NCI-H345 (cell line): Measurements from ENCODE around the gene DRAM1.
"Not testable (repeated sequence)": the region's sequence is repeated elsewhere in the genome, so short reads cannot be mapped to it uniquely, and the experiment has no call there.

Experiments
- DNase-seq: peaks from one replicate; lab custom pipeline; 2025; lab: John Stamatoyannopoulos, UW

DRAM1 gene

GRCh38 chr12:101859664-101860607 lies 17.4 kb upstream of the DRAM1 start:
- DNase-seq, result no peak

GRCh38 chr12:101861688-101862087 lies 15.7 kb upstream of the DRAM1 start:
- not testable (repeated sequence) for DNase-seq

DNA sequence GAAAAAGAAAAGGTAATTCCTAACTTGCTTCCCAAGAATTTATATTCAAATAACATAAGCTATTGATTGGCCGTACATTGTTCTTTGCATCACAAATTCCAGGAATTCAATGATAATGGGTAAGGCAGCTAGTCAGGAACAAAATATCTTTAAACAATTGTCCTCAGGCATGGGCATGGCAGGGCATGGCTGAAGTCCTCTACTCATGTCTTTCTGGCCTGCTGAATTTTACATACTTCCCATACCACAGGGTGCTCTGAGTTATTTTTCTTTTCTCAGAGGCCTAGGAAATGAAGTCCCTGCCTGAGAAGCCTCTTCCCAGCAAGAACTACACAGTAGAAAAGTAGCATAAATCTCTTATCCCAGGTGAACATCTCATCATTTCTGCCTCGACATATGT lies 15.1 kb upstream of the DRAM1 start:
- DNase-seq, result no peak

GRCh38 chr12:101863981-101864380 lies 13.4 kb upstream of the DRAM1 start:
- DNase-seq, result no peak

DNA sequence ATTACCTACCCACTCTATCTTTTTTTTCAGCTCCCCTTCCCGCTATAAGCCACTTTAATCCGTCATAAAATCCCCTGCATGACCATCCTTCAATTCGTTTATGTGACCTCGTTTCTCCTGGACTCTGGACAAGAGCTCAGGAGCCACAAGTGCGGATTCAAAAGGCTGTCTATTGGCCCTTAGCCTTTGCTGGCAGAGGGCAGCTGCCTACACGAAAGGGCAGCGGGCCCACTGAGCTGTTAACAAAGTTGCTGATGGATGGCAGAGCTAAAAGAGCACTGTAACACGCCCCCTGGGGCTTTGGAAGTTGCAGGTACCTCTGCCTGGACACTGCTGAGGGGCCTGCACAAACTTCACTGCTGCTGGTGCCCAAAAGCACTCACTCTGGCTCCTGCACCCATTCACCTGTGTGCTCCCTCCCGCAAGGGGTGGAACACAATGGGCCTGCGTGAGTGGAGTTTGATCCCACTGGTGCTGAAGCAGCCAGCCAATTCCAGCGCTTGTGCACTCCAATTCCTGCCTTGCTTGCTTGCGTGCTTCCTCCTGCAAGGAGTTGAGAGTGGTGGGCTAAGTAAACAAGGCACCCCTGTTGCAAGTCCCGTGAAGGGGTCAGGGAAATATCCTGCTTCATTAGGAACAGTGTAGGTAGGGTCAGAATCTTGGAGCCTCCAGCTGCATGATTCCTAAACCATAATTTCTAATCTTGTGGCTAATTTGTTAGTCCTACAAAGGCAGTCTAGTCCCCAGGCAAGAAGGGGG lies 10.6 kb upstream of the DRAM1 start:
- DNase-seq, result no peak

- DNase-seq, result not testable (repeated sequence)
Measured at GRCh38 chr12:101867619-101868018, 9.8 kb upstream of the DRAM1 start.

DNA sequence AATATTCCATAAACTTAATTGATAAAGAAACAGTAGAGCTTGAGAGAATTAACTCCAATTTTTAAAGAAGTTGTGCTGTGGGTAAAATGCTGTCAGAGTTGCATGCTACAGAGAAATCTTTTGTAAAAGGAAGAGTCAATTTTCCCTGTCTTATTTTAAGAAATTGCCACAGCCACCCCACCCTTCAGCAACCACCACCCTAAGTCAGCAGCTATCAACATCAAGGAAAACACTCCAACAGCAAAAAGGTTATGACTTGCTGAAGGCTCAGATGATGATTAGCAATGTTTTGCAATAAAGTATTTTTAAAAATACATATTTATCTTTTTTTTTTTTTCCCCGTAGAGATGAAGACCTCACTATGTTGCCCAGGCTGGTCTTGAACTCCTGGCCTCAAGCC lies 6.5 kb upstream of the DRAM1 start:
- DNase-seq, result no peak

- no peak for DNase-seq
Measured at GRCh38 chr12:101875162-101875561, 2.2 kb upstream of the DRAM1 start.

DNA sequence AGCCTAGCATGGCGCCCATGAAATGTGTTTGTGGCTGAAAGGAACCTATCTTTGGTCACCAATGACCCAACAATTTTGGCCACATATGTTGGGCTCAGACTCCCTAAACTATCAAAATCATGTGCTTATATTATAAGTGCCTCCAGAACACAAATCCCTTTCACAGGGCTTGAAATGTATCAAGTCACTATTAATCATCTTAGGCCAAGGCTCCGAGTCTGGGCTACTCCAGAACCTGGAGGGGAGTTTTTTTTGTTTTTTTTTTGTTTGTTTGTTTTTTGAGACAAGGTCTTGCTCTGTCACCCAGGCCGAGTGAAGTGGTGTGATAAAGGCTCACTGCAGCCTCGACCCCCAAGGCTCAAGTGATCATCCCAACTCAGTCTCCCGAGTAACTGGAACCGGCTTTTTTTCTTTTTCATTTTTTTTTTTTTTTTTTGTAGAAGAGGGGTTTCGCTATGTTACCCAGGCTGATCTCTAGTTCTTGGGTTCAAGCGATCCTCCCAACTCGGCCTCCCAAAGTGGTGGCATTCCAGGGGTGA lies 989 bp upstream of the DRAM1 start:
- DNase-seq, result no peak

GRCh38 chr12:101877806-101878242 lies 444 bp downstream of the DRAM1 start:
- no peak for DNase-seq

GRCh38 chr12:101878243-101878821 lies 952 bp downstream of the DRAM1 start:
- no peak for DNase-seq

- no peak for DNase-seq
Measured at GRCh38 chr12:101880769-101881168, 3.4 kb downstream of the DRAM1 start.

GRCh38 chr12:101881228-101881627 lies 3.8 kb downstream of the DRAM1 start:
- DNase-seq, result no peak

GRCh38 chr12:101884174-101884573 lies 6.8 kb downstream of the DRAM1 start:
- no peak for DNase-seq

- DNase-seq, result not testable (repeated sequence)
Measured at GRCh38 chr12:101884781-101885340, 7.5 kb downstream of the DRAM1 start.

- DNase-seq, result no peak
Measured at GRCh38 chr12:101885912-101886561, 8.7 kb downstream of the DRAM1 start.

DNA sequence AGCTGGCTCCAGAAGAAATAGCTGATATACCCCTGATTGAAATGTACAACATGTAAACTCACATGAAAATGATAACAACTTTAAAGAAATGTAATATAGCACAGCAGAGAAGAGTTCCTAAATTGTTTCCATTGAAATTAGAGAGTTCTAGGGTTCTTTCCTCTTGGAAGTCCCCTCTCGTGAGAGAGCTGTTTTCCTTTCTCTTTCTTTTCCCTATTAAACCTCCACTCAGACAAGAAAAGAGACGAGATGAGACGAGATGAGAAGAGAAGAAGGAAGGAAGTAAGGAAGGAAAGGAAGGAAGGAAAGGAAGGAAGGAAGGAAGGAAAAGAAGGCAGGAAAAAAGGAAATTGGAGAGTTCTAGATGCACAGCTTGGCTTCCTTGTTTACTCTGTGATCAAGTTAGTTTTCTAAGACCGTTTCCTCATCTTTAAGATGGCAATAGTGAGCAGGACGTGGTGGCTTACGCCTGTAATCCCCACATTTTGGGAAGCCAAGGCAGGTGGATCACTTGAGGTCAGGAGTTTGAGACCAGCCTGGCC lies 11.9 kb downstream of the DRAM1 start:
- DNase-seq, result no peak

DNA sequence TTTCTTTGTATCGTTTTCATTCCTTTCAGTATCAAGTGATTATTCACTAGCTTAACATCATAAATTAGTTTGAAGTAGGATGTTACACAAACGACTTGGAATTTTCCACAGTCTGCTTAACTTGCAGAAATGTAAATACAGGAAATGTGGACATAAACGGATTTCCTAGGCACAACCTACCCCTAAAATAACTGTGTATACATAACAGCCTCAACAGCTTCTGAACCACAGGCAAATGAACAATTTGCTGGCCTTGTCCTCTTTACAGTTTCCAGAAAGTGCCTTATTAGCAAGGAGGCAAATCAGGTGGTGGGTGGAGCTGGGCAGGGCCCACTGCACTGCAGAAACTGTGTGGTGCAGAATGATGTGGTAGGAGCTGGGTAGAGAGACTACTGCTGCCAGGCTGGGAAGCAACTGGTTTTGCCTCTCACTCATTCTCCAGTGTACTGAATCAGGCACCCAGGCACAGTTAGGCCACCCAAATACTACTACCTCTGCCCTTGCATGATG lies 14.1 kb downstream of the DRAM1 start:
- no peak for DNase-seq

GRCh38 chr12:101892794-101893193 lies 15.4 kb downstream of the DRAM1 start:
- no peak for DNase-seq

DNA sequence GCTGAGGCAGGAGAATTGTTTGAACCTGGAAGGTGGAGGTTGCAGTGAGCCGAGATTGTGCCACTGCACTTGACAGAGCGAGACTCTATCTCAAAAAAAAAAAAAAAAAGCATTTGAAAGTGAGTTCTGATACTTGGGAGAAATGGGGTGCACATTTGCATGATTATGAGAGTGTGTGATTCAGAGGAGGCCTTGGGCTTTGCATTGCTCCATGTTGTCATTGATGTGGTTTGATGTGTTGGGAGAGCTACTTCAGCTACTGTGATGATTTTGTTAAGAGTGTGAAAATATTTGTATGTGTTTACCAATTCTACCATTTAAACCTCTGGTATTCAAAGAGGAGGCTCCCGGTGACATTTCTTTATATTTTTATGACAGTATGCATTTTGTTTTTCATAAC lies 24.4 kb downstream of the DRAM1 start:
- DNase-seq, result no peak

DNA sequence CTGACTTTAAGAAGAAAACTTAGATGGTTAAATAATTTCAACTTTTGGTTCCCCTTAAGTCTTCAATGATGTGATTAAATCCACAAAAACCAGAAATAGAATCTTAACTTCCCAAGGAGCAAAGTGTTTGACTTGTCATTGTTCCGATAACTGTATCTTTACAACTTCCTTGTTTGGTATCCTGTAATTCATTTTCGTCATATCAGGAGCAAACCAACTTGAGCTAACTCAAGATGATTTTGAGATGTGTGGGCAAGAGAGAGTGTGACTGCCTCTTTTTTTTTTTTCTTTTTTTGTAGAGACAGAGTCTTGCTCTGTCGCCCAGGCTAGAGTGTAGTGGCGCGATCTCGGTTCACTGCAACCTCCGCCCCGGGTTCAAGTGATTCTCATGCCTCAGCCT lies 25.3 kb downstream of the DRAM1 start:
- no peak for DNase-seq
